MG63 (cell line): Measurements from ENCODE around the gene FOXF1. TPM values are rescaled to one million over a fixed set of nuclear protein-coding genes. Genes with fewer than 3 reads are reported as not detected.
A peak's percentile ranks its signal among the peaks of the same experiment; 100 is the strongest.

Experiments used
- DNase-seq: peaks from one replicate; pipeline ENCODE4 v3.0.0-alpha.2; 2020
- H3K27me3 ChIP-seq: fragments of 250-450 bp; sonication (Bioruptor Pico); 2 replicates; pipeline ENCODE4 v1.5.1; 2020; ENCODE audit warnings: mild to moderate bottlenecking, moderate library complexity
- H3K36me3 ChIP-seq: fragments of 250-450 bp; sonication (Bioruptor Pico); 2 replicates; pipeline ENCODE4 v1.5.1; 2020; ENCODE audit warnings: mild to moderate bottlenecking, moderate library complexity
- H3K4me3 ChIP-seq: fragments of 250-450 bp; sonication (Bioruptor Pico); 2 replicates; pipeline ENCODE4 v1.5.1; 2020; ENCODE audit warnings: mild to moderate bottlenecking, moderate library complexity
- H3K9me3 ChIP-seq: fragments of 250-450 bp; sonication (Bioruptor Pico); 2 replicates; pipeline ENCODE4 v1.5.1; 2020; ENCODE audit warnings: mild to moderate bottlenecking, moderate library complexity
- total RNA-seq: library from RNA; depleted of rRNA; stranded (reverse); fragments of >200 nt; shearing (Covaris generic); gene quantifications from 2 replicates; pipeline ENCODE4 v1.2.3, GENCODE V29; 2014; ENCODE audit warnings: low replicate concordance

FOXF1 gene
- total RNA-seq, 1 experiment from 2014 or later, result 13.0 TPM

GRCh38 chr16:86484240-86484639 lies 26.1 kb upstream of the FOXF1 start:
- Histone ChIP-seq H3K9me3 (no peaks in the 10 kb centered on the region), H3K4me3 (no peak overlapping the region), H3K36me3 (peaks cover 72% of the 10 kb centered on the region), H3K27me3 (no peaks in the 10 kb centered on the region)
- peak; percentile 69 for DNase-seq

- Histone ChIP-seq H3K27me3 (no peaks in the 10 kb centered on the region), H3K9me3 (no peaks in the 10 kb centered on the region), H3K36me3 (peaks cover 87% of the 10 kb centered on the region), H3K4me3 (no peak overlapping the region)
- no peak for DNase-seq
These were observed 24.6 kb upstream of the FOXF1 start for GRCh38 chr16:86485746-86486145.

GRCh38 chr16:86490859-86491639 lies 19.3 kb upstream of the FOXF1 start:
- H3K36me3 ChIP-seq, result peaks cover 69% of the 10 kb centered on the region
- no peaks in the 10 kb centered on the region for H3K9me3 ChIP-seq
- H3K4me3 ChIP-seq, result no peak overlapping the region
- peak; percentile 100 for DNase-seq
- H3K27me3 ChIP-seq, result no peaks in the 10 kb centered on the region

GRCh38 chr16:86491640-86492023 lies 18.7 kb upstream of the FOXF1 start:
- peaks cover 67% of the 10 kb centered on the region for H3K36me3 ChIP-seq
- DNase-seq, result no peak
- no peaks in the 10 kb centered on the region for H3K27me3 ChIP-seq
- H3K9me3 ChIP-seq, result no peaks in the 10 kb centered on the region
- no peak overlapping the region for H3K4me3 ChIP-seq

GRCh38 chr16:86492267-86492960 lies 17.9 kb upstream of the FOXF1 start:
- H3K4me3 ChIP-seq, result no peak overlapping the region
- DNase-seq, result no peak
- H3K27me3 ChIP-seq, result no peaks in the 10 kb centered on the region
- H3K9me3 ChIP-seq, result no peaks in the 10 kb centered on the region
- peaks cover 62% of the 10 kb centered on the region for H3K36me3 ChIP-seq

GRCh38 chr16:86492961-86493629 lies 17.2 kb upstream of the FOXF1 start:
- Histone ChIP-seq H3K4me3 (no peak overlapping the region), H3K9me3 (no peaks in the 10 kb centered on the region), H3K27me3 (peaks cover under 1% of the 10 kb centered on the region; the same call in 1 of the 2 replicates), H3K36me3 (peaks cover 56% of the 10 kb centered on the region)
- no peak for DNase-seq

- Histone ChIP-seq H3K36me3 (peaks cover 54% of the 10 kb centered on the region), H3K27me3 (peaks cover 9% of the 10 kb centered on the region; the same call in 1 of the 2 replicates), H3K9me3 (no peaks in the 10 kb centered on the region), H3K4me3 (no peak overlapping the region)
- no peak for DNase-seq
These were observed 16.2 kb upstream of the FOXF1 start for GRCh38 chr16:86494039-86494564.

GRCh38 chr16:86494565-86495356 lies 15.6 kb upstream of the FOXF1 start:
- H3K36me3 ChIP-seq, result peaks cover 48% of the 10 kb centered on the region
- no peaks in the 10 kb centered on the region for H3K9me3 ChIP-seq
- H3K27me3 ChIP-seq, result peaks cover 9% of the 10 kb centered on the region; the same call in 1 of the 2 replicates
- no peak overlapping the region for H3K4me3 ChIP-seq
- no peak for DNase-seq

GRCh38 chr16:86495357-86495701 lies 15.0 kb upstream of the FOXF1 start:
- DNase-seq, result no peak
- H3K27me3 ChIP-seq, result peaks cover 9% of the 10 kb centered on the region; the same call in 1 of the 2 replicates
- no peaks in the 10 kb centered on the region for H3K9me3 ChIP-seq
- H3K36me3 ChIP-seq, result peaks cover 47% of the 10 kb centered on the region
- H3K4me3 ChIP-seq, result no peak overlapping the region

- Histone ChIP-seq H3K36me3 (peaks cover 47% of the 10 kb centered on the region), H3K27me3 (peaks cover 9% of the 10 kb centered on the region; the same call in 1 of the 2 replicates), H3K9me3 (no peaks in the 10 kb centered on the region), H3K4me3 (no peak overlapping the region)
- DNase-seq, result no peak
These were observed 14.5 kb upstream of the FOXF1 start for GRCh38 chr16:86495756-86496261.

GRCh38 chr16:86496262-86496928 lies 13.9 kb upstream of the FOXF1 start:
- H3K27me3 ChIP-seq, result peaks cover 9% of the 10 kb centered on the region; the same call in 1 of the 2 replicates
- peaks cover 51% of the 10 kb centered on the region for H3K36me3 ChIP-seq
- DNase-seq, result no peak
- H3K4me3 ChIP-seq, result no peak overlapping the region; the same call in 1 of the 2 replicates
- no peaks in the 10 kb centered on the region for H3K9me3 ChIP-seq

- H3K36me3 ChIP-seq, result peaks cover 57% of the 10 kb centered on the region
- DNase-seq, result no peak
- peak overlapping the region; percentile 27 for H3K4me3 ChIP-seq
- H3K27me3 ChIP-seq, result peaks cover 9% of the 10 kb centered on the region; the same call in 1 of the 2 replicates
- no peaks in the 10 kb centered on the region for H3K9me3 ChIP-seq
These were observed 13.3 kb upstream of the FOXF1 start for GRCh38 chr16:86496929-86497461.

- H3K27me3 ChIP-seq, result peaks cover 9% of the 10 kb centered on the region; the same call in 1 of the 2 replicates
- H3K9me3 ChIP-seq, result no peaks in the 10 kb centered on the region
- H3K36me3 ChIP-seq, result peaks cover 59% of the 10 kb centered on the region
- DNase-seq, result no peak
- H3K4me3 ChIP-seq, result peak overlapping the region; percentile 27
These were observed 12.7 kb upstream of the FOXF1 start for GRCh38 chr16:86497551-86498021.

GRCh38 chr16:86498155-86498670 lies 12.1 kb upstream of the FOXF1 start:
- DNase-seq, result peak; percentile 62
- H3K9me3 ChIP-seq, result no peaks in the 10 kb centered on the region
- H3K4me3 ChIP-seq, result peak overlapping the region; percentile 36
- peaks cover 61% of the 10 kb centered on the region for H3K36me3 ChIP-seq
- H3K27me3 ChIP-seq, result peaks cover 9% of the 10 kb centered on the region; the same call in 1 of the 2 replicates
